Iris pigment epithelial cell (primary cell): ENCODE measurements around the gene APOBEC3G.
"Not testable (repeated sequence)": the region's sequence is repeated elsewhere in the genome, so short reads cannot be mapped to it uniquely, and the experiment has no call there.

ENCODE experiments used
- DNase-seq: peaks from one replicate; pipeline ENCODE4 v3.0.0-alpha.2; 2011; ENCODE audit warnings: low read depth

The APOBEC3G gene

GRCh38 chr22:39077026-39077840 lies at the start of gene APOBEC3G:
Gene APOBEC3G, plus strand, starts transcription at chr22:39077275. Its CDS starts 87 bp downstream, at chr22:39077362.
- peak; percentile 48 for DNase-seq

GRCh38 chr22:39027717-39028116 lies 49.4 kb upstream of the APOBEC3G start:
- no peak for DNase-seq

GRCh38 chr22:39028281-39028680 lies 48.8 kb upstream of the APOBEC3G start:
- DNase-seq = peak; percentile 10

- DNase-seq = no peak
These were observed 47.8 kb upstream of the APOBEC3G start for GRCh38 chr22:39029227-39029626.

GRCh38 chr22:39030705-39031104 lies 46.4 kb upstream of the APOBEC3G start:
- DNase-seq = no peak

GRCh38 chr22:39031434-39032295 lies 45.4 kb upstream of the APOBEC3G start:
- not testable (repeated sequence) for DNase-seq

- not testable (repeated sequence) for DNase-seq
These were observed 40.0 kb upstream of the APOBEC3G start for GRCh38 chr22:39037071-39037470.

- DNase-seq = no peak
These were observed 37.6 kb upstream of the APOBEC3G start for GRCh38 chr22:39039306-39040126.

- DNase-seq = not testable (repeated sequence)
These were observed 36.9 kb upstream of the APOBEC3G start for GRCh38 chr22:39040155-39040537.

GRCh38 chr22:39040538-39041296 lies 36.4 kb upstream of the APOBEC3G start, which contains the start of gene APOBEC3F:
Gene APOBEC3F, plus strand, starts transcription at chr22:39040864. Its CDS starts 97 bp downstream, at chr22:39040961.
- peak; percentile 46 for DNase-seq

- DNase-seq = no peak
These were observed 35.2 kb upstream of the APOBEC3G start for GRCh38 chr22:39041908-39042307.

GRCh38 chr22:39043063-39043462 lies 34.0 kb upstream of the APOBEC3G start:
- not testable (repeated sequence) for DNase-seq

- DNase-seq = not testable (repeated sequence)
These were observed 31.9 kb upstream of the APOBEC3G start for GRCh38 chr22:39045136-39045535.

- not testable (repeated sequence) for DNase-seq
These were observed 27.6 kb upstream of the APOBEC3G start for GRCh38 chr22:39049486-39049885.

GRCh38 chr22:39051844-39052495 lies 25.1 kb upstream of the APOBEC3G start:
- not testable (repeated sequence) for DNase-seq

GRCh38 chr22:39055658-39056057 lies 21.4 kb upstream of the APOBEC3G start:
- no peak for DNase-seq

- DNase-seq = not testable (repeated sequence)
These were observed 15.8 kb upstream of the APOBEC3G start for GRCh38 chr22:39061290-39061689.

GRCh38 chr22:39061951-39062350 lies 15.1 kb upstream of the APOBEC3G start:
- not testable (repeated sequence) for DNase-seq

GRCh38 chr22:39063904-39064303 lies 13.2 kb upstream of the APOBEC3G start:
- not testable (repeated sequence) for DNase-seq
